Endodermal cell (in vitro differentiated cells): ENCODE results near the gene SCPEP1. TPM values are rescaled to one million over a fixed set of nuclear protein-coding genes. Genes with fewer than 3 reads are reported as not detected.

Experiments
- DNase-seq: peaks from one replicate; pipeline ENCODE4 v3.0.0-alpha.2; 2017
- H3K27ac ChIP-seq: 2 replicates; pipeline ENCODE4 v1.5.1; 2013; ENCODE audit warnings: mild to moderate bottlenecking, low read depth, low read length, moderate library complexity
- H3K27me3 ChIP-seq: 2 replicates; pipeline ENCODE4 v1.6.1; 2013; ENCODE audit warnings: mild to moderate bottlenecking, low read length, moderate library complexity; ENCODE audit not compliant: insufficient read depth, control insufficient read depth, poor library complexity, severe bottlenecking
- H3K36me3 ChIP-seq: 2 replicates; pipeline ENCODE4 v1.7.0; 2013; ENCODE audit warnings: mild to moderate bottlenecking, low read length, moderate library complexity; ENCODE audit not compliant: control insufficient read depth, insufficient read depth
- H3K4me1 ChIP-seq: one replicate; pipeline ENCODE4 v1.7.0; 2013; ENCODE audit warnings: low read length; ENCODE audit not compliant: control insufficient read depth, insufficient read depth
- H3K4me3 ChIP-seq: 2 replicates; pipeline ENCODE4 v1.5.1; 2013; ENCODE audit warnings: mild to moderate bottlenecking, low read length, moderate library complexity
- H3K9ac ChIP-seq: 2 replicates; pipeline ENCODE4 v1.6.1; 2013; ENCODE audit warnings: mild to moderate bottlenecking, low read length, moderate library complexity; ENCODE audit not compliant: poor library complexity, severe bottlenecking; ENCODE audit errors: extremely low read depth
- H3K9me3 ChIP-seq: 2 replicates; pipeline ENCODE4 v1.6.1; 2013; ENCODE audit warnings: mild to moderate bottlenecking, low read length, moderate library complexity; ENCODE audit not compliant: control insufficient read depth
- H3K27ac Mint-ChIP-seq: 2 replicates; pipeline ENCODE4 v1.8.0; 2020; ENCODE audit warnings: mixed read lengths
- H3K27me3 Mint-ChIP-seq: 2 replicates; pipeline ENCODE4 v1.8.0; 2021; ENCODE audit warnings: mild to moderate bottlenecking, mixed read lengths; ENCODE audit not compliant: insufficient read depth
- H3K36me3 Mint-ChIP-seq: 2 replicates; pipeline ENCODE4 v1.8.0; 2020; ENCODE audit warnings: low read depth, mixed read lengths
- H3K4me1 Mint-ChIP-seq: 2 replicates; pipeline ENCODE4 v1.8.0; 2020; ENCODE audit warnings: mixed read lengths
- H3K4me3 Mint-ChIP-seq: 2 replicates; pipeline ENCODE4 v1.8.0; 2020; ENCODE audit warnings: mild to moderate bottlenecking, moderate library complexity, mixed read lengths
- H3K9me3 Mint-ChIP-seq: 2 replicates; pipeline ENCODE4 v1.8.0; 2020; ENCODE audit warnings: mild to moderate bottlenecking, mixed read lengths
- WGBS, 2 experiments: methylation state at CpG; one replicate each; pipeline versions ENCODE4 v1.1.5 to v1.1.7; 2013; ENCODE audit warnings: missing lambda C conversion rate in 2 of 2, mixed read lengths in 1 of 2; ENCODE audit not compliant: insufficient coverage in 1 of 2, insufficient read length in 1 of 2; 5-methylcytosine and 5-hydroxymethylcytosine counted together
- total RNA-seq, 2 donors: library from RNA; stranded (reverse); fragmentation: NEBNext Ultra II Directional in 1 of 2; extraction: Animal tissue kit (Norgen Biotek cat#: 25700) in 1 of 2; gene quantifications; 2 replicates in 1 of 2; 3 replicates in 1 of 2; pipeline ENCODE4 v1.2.1, GENCODE V29; 2021
- TF ChIP-seq, protein P1 (sequence below): fragments of 200-600 bp; sonication (generic); conservative IDR thresholded peaks from 2 replicates; pipeline ENCODE4 v1.5.0; 2021; ENCODE audit warnings: antibody characterized with exemption, mild to moderate bottlenecking

SCPEP1 gene
- total RNA-seq, 2 donors from 2014 or later: 28.5 to 30.8 TPM

DNA sequence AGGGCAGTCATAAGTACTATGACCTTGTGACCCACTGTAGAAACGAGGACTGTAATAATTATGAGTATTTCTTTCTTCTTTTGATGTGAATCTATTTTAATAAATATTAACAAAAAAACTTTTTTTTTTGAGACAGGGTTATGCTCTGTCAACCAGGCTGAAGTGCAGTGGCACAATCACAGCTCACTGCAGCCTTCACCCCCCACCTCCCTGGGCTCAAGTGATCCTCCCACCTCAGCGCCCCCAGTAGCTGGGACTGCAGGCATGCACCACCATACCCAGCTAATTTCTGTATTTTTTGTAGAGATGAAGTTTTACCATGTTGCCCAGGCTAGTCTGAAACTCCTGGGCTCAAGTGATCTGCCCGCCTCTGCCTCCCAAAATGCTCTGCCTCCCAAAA, 32.6 kb downstream of the SCPEP1 start:
- Histone ChIP-seq H3K9me3 (no peaks in the 10 kb centered on the region), H3K27ac (no peak overlapping the region), H3K4me1 (no peaks in the 10 kb centered on the region), H3K4me3 (no peak overlapping the region), H3K27me3 (no peaks in the 10 kb centered on the region), H3K36me3 (no peaks in the 10 kb centered on the region), H3K9ac (no peak overlapping the region)
- DNase-seq: no peak
- Mint-ChIP-seq H3K9me3 (no peaks in the 10 kb centered on the region), H3K27me3 (no peaks in the 10 kb centered on the region), H3K27ac (no peak overlapping the region), H3K4me1 (peaks cover 5% of the 10 kb centered on the region), H3K36me3 (peaks cover 2% of the 10 kb centered on the region), H3K4me3 (no peak overlapping the region)
- WGBS, 2 experiments: 88 to 100% methylated on average over 1 to 2 of the region's 3 CpGs
- TF ChIP-seq, protein P1, sequence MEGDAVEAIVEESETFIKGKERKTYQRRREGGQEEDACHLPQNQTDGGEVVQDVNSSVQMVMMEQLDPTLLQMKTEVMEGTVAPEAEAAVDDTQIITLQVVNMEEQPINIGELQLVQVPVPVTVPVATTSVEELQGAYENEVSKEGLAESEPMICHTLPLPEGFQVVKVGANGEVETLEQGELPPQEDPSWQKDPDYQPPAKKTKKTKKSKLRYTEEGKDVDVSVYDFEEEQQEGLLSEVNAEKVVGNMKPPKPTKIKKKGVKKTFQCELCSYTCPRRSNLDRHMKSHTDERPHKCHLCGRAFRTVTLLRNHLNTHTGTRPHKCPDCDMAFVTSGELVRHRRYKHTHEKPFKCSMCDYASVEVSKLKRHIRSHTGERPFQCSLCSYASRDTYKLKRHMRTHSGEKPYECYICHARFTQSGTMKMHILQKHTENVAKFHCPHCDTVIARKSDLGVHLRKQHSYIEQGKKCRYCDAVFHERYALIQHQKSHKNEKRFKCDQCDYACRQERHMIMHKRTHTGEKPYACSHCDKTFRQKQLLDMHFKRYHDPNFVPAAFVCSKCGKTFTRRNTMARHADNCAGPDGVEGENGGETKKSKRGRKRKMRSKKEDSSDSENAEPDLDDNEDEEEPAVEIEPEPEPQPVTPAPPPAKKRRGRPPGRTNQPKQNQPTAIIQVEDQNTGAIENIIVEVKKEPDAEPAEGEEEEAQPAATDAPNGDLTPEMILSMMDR: no peak

DNA sequence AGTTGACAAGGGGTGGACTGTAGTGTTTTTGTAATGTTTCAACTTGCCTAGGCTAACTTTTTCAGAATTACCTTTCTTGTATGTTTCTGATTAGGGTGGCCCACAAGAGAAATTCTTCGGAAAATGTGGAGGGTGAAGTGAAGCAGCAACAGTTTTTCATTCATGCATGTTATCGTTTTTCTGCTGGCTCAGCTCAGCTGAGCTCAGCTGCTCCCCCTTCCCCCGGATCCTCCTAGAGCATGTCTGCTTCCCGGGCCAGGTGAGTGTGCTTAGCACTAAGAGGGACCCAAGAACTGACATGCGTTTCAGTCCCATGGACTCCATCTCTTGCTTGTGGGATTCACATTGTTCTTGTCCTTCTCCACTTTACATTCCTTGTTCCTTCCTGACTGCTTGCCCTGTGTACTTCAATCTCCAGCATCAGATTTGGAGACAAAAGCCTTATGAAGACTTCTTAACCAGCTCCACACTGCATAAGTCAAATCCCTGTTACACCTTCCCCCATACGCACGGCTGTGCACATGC, 33.6 kb downstream of the SCPEP1 start:
- H3K9ac ChIP-seq: no peak overlapping the region
- H3K4me1 Mint-ChIP-seq: peaks cover 15% of the 10 kb centered on the region
- H3K9me3 Mint-ChIP-seq: no peaks in the 10 kb centered on the region
- no peaks in the 10 kb centered on the region for H3K27me3 ChIP-seq
- H3K36me3 Mint-ChIP-seq: peaks cover 2% of the 10 kb centered on the region
- TF ChIP-seq, protein P1: no peak
- H3K27me3 Mint-ChIP-seq: no peaks in the 10 kb centered on the region
- no peaks in the 10 kb centered on the region for H3K9me3 ChIP-seq
- H3K27ac Mint-ChIP-seq: no peak overlapping the region
- no peak overlapping the region for H3K4me3 Mint-ChIP-seq
- peaks cover 6% of the 10 kb centered on the region for H3K4me1 ChIP-seq
- peak; percentile 51 for DNase-seq
- H3K4me3 ChIP-seq: no peak overlapping the region
- 83 to 87% methylated on average over 6 to 7 of the region's 7 CpGs for WGBS, 2 experiments
- no peak overlapping the region for H3K27ac ChIP-seq
- H3K36me3 ChIP-seq: no peaks in the 10 kb centered on the region

DNA sequence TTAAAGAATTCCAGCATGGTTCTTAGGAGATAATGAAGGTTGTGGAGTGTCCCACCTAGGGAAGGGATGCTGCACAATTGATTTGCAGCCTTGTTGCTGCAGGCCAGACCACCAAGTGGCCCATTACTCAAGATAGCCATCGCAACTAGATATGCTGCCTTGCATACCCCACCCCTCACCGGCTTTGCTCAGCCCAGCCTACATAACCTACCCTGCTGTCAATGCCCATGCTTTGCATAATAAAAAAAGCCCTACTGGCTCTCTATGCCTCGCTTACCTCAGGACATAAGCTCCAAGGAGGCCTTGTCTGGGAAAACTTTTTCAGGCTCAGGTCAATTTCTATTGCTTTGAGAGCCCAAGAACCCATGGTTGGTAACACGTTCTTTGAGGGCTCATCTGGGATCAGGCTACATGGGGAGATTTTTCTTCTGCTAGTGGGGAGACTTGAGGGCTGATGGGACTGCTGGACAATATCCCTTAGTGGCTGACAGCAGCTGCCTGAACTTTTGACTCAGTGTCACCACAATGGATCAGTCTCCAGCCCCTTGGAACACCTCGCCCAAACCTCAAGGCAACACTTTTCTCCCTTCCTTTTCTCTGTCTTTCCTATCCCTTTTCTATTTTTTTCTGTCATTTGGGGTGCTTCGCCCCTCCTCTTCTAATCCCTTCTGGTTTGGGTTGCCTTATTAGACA, 38.3 kb downstream of the SCPEP1 start:
- Histone ChIP-seq H3K27ac (no peak overlapping the region), H3K9ac (no peak overlapping the region), H3K36me3 (no peaks in the 10 kb centered on the region), H3K4me1 (peaks cover 17% of the 10 kb centered on the region), H3K9me3 (no peaks in the 10 kb centered on the region), H3K27me3 (no peaks in the 10 kb centered on the region), H3K4me3 (no peak overlapping the region)
- H3K9me3 Mint-ChIP-seq: peaks cover 2% of the 10 kb centered on the region
- no peaks in the 10 kb centered on the region for H3K36me3 Mint-ChIP-seq
- peaks cover 3% of the 10 kb centered on the region for H3K27me3 Mint-ChIP-seq
- no peak overlapping the region for H3K27ac Mint-ChIP-seq
- no peak overlapping the region for H3K4me3 Mint-ChIP-seq
- 78 to 80% methylated on average over 3 to 6 of the region's 6 CpGs for WGBS, 2 experiments
- TF ChIP-seq, protein P1: no peak
- peak; percentile 57 for DNase-seq
- peaks cover 39% of the 10 kb centered on the region for H3K4me1 Mint-ChIP-seq
